Measurements from ENCODE around the gene PKHD1. TPM values are rescaled to one million over a fixed set of nuclear protein-coding genes. Genes with fewer than 3 reads are reported as not detected.

Gene PKHD1
- total and polyA plus RNA-seq, 2 experiments from 2014 or later: 0.47 to 3.3 TPM

- 69% methylated on average over 2 of the region's 2 CpGs for WGBS (ENCODE audit: low lambda C conversion rate, missing lambda C conversion rate)
- no peaks in the 10 kb centered on the region for H3K36me3 ChIP-seq (replicated peaks; ENCODE audit: insufficient read depth, low read depth)
- no peak overlapping the region for H3K4me3 ChIP-seq
- no peak overlapping the region for H3K27ac ChIP-seq
- no peak overlapping the region for H3K4me2 ChIP-seq
- TF ChIP-seq EZH2phosphoT487 (IDR thresholded peaks at IDR 0.05; ENCODE audit: low read depth, severe bottlenecking, unreplicated experiment): no peak
- TF ChIP-seq EZH2 (IDR thresholded peaks at IDR 0.05; ENCODE audit: borderline replicate concordance): no peak
- TF ChIP-seq, protein P1, sequence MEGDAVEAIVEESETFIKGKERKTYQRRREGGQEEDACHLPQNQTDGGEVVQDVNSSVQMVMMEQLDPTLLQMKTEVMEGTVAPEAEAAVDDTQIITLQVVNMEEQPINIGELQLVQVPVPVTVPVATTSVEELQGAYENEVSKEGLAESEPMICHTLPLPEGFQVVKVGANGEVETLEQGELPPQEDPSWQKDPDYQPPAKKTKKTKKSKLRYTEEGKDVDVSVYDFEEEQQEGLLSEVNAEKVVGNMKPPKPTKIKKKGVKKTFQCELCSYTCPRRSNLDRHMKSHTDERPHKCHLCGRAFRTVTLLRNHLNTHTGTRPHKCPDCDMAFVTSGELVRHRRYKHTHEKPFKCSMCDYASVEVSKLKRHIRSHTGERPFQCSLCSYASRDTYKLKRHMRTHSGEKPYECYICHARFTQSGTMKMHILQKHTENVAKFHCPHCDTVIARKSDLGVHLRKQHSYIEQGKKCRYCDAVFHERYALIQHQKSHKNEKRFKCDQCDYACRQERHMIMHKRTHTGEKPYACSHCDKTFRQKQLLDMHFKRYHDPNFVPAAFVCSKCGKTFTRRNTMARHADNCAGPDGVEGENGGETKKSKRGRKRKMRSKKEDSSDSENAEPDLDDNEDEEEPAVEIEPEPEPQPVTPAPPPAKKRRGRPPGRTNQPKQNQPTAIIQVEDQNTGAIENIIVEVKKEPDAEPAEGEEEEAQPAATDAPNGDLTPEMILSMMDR (IDR thresholded peaks at IDR 0.05; ENCODE audit: poor library complexity): no peak
- no peak overlapping the region for H2AFZ ChIP-seq
- H3K9me3 ChIP-seq (ENCODE audit: low read depth): no peaks in the 10 kb centered on the region
- no peak for DNase-seq (ENCODE audit: low spot score)
- H3K79me2 ChIP-seq: no peaks in the 10 kb centered on the region
- no peaks in the 10 kb centered on the region for H3K9me2 ChIP-seq (replicated peaks; ENCODE audit: insufficient read depth)
- no peaks in the 10 kb centered on the region for H3K4me1 ChIP-seq (ENCODE audit: insufficient read depth)
- H4K20me1 ChIP-seq (ENCODE audit: insufficient read depth, poor library complexity, severe bottlenecking): no peaks in the 10 kb centered on the region
- no peaks in the 10 kb centered on the region for H3K27me3 ChIP-seq
Measured at GRCh38 chr6:52027699-52028098, 59.7 kb downstream of the PKHD1 start.

GRCh38 chr6:52024451-52025068 lies 62.9 kb downstream of the PKHD1 start:
- H2AFZ ChIP-seq: no peak overlapping the region
- no peak overlapping the region for H3K4me3 ChIP-seq
- H3K9me3 ChIP-seq (ENCODE audit: low read depth): no peaks in the 10 kb centered on the region
- no peaks in the 10 kb centered on the region for H3K27me3 ChIP-seq
- TF ChIP-seq EZH2phosphoT487 (IDR thresholded peaks at IDR 0.05; ENCODE audit: low read depth, severe bottlenecking, unreplicated experiment) (no peak), EZH2 (IDR thresholded peaks at IDR 0.05; ENCODE audit: borderline replicate concordance) (no peak)
- TF ChIP-seq, protein P1 (IDR thresholded peaks at IDR 0.05; ENCODE audit: poor library complexity): no peak
- no peak for DNase-seq (ENCODE audit: low spot score)
- H3K4me1 ChIP-seq (ENCODE audit: insufficient read depth): peaks cover 9% of the 10 kb centered on the region
- no peaks in the 10 kb centered on the region for H3K79me2 ChIP-seq
- no peak overlapping the region for H3K4me2 ChIP-seq
- no peaks in the 10 kb centered on the region for H3K36me3 ChIP-seq (replicated peaks; ENCODE audit: insufficient read depth, low read depth)
- H3K27ac ChIP-seq: no peak overlapping the region
- 89% methylated on average over 12 of the region's 12 CpGs for WGBS (ENCODE audit: low lambda C conversion rate, missing lambda C conversion rate)
- no peaks in the 10 kb centered on the region for H4K20me1 ChIP-seq (ENCODE audit: insufficient read depth, poor library complexity, severe bottlenecking)
- H3K9me2 ChIP-seq (replicated peaks; ENCODE audit: insufficient read depth): no peaks in the 10 kb centered on the region

DNA sequence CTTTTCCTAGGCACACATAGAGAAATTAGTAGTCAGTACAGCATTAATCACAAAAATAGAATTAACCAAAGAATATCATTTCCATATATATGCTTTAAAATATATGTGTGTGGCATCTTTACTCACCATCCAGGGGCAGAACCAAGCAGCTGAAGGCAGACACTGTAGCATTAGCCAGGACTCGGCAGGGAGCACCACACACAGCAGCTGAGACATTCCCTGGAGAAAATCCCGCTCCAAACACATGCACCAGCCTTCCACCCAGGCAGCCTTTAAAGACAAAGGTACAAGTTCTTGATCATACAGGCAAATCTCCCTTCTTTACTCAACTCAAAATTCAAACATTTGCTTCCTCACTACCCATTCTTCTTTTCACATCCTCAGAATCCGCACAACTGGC lies 64.7 kb downstream of the PKHD1 start:
- TF ChIP-seq EZH2 (IDR thresholded peaks at IDR 0.05; ENCODE audit: borderline replicate concordance): no peak
- TF ChIP-seq EZH2phosphoT487 (IDR thresholded peaks at IDR 0.05; ENCODE audit: low read depth, severe bottlenecking, unreplicated experiment): no peak
- TF ChIP-seq, protein P1 (IDR thresholded peaks at IDR 0.05; ENCODE audit: poor library complexity): no peak
- Histone ChIP-seq H3K9me3 (ENCODE audit: low read depth) (no peaks in the 10 kb centered on the region), H3K9me2 (replicated peaks; ENCODE audit: insufficient read depth) (no peaks in the 10 kb centered on the region), H2AFZ (no peak overlapping the region), H3K79me2 (no peaks in the 10 kb centered on the region), H3K27me3 (no peaks in the 10 kb centered on the region), H3K27ac (no peak overlapping the region), H3K36me3 (replicated peaks; ENCODE audit: insufficient read depth, low read depth) (no peaks in the 10 kb centered on the region), H3K4me1 (ENCODE audit: insufficient read depth) (peaks cover 15% of the 10 kb centered on the region), H3K4me2 (no peak overlapping the region), H4K20me1 (ENCODE audit: insufficient read depth, poor library complexity, severe bottlenecking) (no peaks in the 10 kb centered on the region), H3K4me3 (no peak overlapping the region)
- no peak for DNase-seq (ENCODE audit: low spot score)
- WGBS (ENCODE audit: low lambda C conversion rate, missing lambda C conversion rate): 78% methylated on average over 3 of the region's 3 CpGs

Measured in hepatocyte (in vitro differentiated cells).